GM21526 (cell line): ENCODE data around the gene C6orf47.
"Not testable (repeated sequence)": the region's sequence is repeated elsewhere in the genome, so short reads cannot be mapped to it uniquely, and the experiment has no call there.

Experiments used
- ATAC-seq: cut with Tn5 transposase; IDR thresholded peaks from one replicate; pipeline ENCODE4 v1.9.1; 2021; ENCODE audit warnings: moderate library complexity; ENCODE audit not compliant: unreplicated experiment, low FRiP score

Gene C6orf47

DNA sequence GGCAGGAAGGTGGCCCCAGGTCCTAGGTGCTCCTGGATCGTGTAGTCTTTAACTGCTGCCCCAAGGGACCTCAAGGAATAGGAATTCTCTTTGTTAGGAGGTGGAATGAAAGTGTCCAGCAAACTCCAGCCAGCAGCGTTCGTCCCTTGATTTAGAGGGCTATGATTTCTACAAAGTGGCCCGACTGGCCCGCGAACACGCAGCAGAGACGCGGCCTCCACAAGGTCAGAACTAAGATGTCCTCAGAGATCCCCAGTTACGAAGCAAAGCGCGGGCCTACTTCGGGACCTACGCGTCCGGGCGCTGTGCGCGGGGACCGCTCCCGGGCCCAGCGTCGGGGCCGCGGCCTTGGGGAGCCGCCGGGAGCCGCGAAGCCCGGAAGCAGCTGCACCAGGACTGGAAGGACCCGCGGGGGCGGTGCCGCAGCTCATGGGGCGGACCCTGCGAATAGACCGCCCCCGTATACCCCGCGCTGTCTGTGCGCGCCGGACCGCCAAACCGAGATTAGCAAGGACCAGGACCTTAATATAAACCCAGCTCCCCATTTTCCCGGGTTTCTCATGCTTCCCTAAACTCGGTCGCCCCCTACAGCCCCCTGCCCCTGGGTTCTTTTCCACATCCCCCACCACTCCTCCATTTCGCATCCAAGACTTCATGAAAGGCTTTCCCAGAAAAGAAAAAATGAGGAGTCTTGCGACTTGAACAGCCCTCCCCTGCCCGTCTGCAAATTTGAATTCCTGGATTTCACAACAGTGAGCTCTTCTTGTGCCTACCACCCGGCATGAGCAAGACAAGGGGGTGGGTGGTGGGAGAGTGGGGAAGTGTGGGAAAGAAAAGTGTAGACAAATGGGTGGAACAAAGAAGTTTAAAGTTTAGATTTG, at the start of gene C6orf47:
C6orf47 (minus strand) TSS at position 398 of the 881 bp plus-strand sequence. CDS start 831 bp downstream, outside the sequence.
- ATAC-seq, result peak; percentile 41

- ATAC-seq, result not testable (repeated sequence)
Observed at GRCh38 chr6:31709157-31709556, 48.6 kb upstream of the C6orf47 start.

DNA sequence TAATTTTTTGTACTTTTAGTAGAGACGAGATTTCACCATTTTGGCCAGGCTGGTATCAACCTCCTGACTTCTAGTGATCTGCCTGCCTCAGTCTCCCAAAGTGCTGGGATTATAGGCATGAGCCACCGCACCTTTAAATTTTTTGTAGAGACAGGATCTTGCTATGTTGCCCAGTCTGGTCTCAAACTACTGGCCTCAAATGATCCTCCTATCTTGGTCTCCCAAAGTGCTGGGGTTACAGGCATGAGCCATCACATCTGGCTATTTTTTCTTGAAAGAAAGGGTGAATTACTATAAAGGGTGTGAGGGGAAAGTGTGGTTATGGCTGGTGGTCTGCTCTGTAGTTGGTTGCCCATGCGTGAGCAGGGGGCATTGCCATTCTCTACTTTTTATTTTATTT, 47.6 kb upstream of the C6orf47 start:
- no peak for ATAC-seq

DNA sequence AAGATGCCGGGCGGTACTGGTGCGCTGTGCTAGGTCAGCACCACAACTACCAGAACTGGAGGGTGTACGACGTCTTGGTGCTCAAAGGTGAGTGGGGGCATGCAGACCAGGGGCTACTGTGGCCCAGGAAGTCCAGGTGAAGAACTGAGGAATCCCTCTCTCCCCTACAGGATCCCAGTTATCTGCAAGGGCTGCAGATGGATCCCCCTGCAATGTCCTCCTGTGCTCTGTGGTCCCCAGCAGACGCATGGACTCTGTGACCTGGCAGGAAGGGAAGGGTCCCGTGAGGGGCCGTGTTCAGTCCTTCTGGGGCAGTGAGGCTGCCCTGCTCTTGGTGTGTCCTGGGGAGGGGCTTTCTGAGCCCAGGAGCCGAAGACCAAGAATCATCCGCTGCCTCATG, 47.1 kb upstream of the C6orf47 start:
- ATAC-seq, result no peak

GRCh38 chr6:31706599-31706998, 46.0 kb upstream of the C6orf47 start, which contains the start of gene LY6G6F:
TSS of gene LY6G6F (plus strand) at chr6:31706866. CDS start at chr6:31706907, 41 bp downstream.
- no peak for ATAC-seq

- ATAC-seq, result no peak
Observed at GRCh38 chr6:31705931-31706330, 45.4 kb upstream of the C6orf47 start.

DNA sequence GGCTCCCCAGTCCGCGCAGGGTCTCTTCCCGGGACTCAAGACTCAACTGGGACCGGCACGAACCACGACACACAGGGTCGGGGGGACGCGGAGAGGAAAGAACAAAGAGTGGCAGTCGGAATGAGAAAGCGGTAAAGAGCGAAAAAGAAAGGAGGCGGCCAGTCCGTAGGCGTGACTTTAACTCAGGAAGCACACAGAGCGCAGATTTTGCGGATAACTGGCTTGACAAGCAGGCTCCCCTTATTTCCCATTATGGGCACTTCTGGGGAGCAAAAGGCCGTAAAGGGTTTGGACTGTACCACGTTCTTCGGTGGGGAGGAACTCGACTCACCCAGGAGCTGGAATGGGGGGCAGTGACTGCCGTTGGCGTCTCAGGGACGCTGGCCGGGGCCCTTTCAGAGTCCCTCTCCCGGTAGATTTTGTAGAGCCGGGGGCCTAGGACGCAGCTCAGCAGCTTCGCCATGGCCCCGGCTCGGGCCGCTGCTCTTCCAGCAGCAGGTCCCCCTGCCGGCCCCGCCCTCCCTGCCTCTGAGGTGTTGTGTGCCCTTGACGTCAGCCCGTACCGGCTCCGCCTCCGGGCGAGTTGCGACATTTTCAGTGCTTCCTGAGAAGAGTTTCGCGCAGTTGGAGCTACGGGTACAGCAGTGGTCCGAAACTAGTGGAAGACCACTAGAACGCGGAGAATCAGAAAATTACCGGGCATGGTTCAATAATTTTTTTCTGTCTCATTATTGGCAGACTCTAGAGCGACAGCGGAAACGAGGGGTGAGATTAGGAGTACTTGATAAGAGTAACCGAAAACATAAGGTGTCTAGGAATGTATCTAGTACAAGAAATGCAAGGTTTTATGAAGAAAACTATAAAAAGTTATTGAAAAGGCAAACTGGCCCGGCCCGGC, 42.5 kb upstream of the C6orf47 start, which contains the start of gene ABHD16A:
ABHD16A (minus strand) TSS at position 506 of the 898 bp plus-strand sequence; CDS start at position 463, 43 bp downstream.
- peak; percentile 71 for ATAC-seq

DNA sequence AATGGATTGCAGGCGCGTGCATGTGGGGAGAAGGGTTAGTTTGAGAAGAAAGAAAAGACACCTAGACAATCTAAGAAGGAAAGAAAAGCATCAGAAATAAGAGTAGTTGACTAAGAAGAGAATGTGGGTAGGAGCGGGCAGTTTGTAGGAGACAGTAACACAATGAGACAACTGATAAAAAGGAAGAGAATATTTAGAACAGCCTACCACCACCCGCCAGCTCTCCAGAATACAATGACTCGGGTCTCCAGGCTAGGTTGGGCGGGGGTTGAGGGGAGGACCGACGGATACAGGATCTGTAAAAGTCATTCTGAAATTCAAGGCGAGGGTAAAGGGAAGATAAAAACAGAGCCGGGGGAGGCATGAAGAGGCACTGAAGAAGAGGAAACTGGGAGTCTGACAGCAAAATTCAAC, 41.8 kb upstream of the C6orf47 start:
- ATAC-seq, result no peak

- no peak for ATAC-seq
Observed at GRCh38 chr6:31701666-31702404, 41.3 kb upstream of the C6orf47 start.

- ATAC-seq, result no peak
Observed at GRCh38 chr6:31700740-31701401, 40.3 kb upstream of the C6orf47 start.

DNA sequence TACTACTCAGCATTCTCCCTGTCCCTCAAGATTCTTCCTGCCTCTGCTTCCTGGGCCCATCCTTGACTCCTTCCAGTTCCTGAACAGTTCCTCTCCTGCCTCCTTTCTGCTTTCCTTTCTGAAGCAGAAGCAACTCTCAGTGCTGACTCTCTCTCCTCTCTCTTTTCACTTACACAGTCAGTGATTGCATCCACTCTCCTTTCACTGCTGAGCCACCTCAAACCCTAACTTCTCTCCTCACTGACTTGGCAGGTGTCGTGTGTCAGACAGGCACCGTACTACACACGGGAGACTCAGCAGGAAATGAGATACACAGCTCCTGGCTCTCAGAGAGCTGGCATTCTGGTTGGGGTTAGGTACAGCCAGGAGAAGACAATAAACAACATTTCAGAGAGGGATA, 37.0 kb upstream of the C6orf47 start:
- ATAC-seq, result no peak

- no peak for ATAC-seq
Observed at GRCh38 chr6:31693535-31693934, 33.0 kb upstream of the C6orf47 start.

GRCh38 chr6:31692886-31693285, 32.3 kb upstream of the C6orf47 start:
- no peak for ATAC-seq

- ATAC-seq, result no peak
Observed at GRCh38 chr6:31692353-31692752, 31.8 kb upstream of the C6orf47 start.

GRCh38 chr6:31691564-31692108, 31.1 kb upstream of the C6orf47 start:
- no peak for ATAC-seq

GRCh38 chr6:31691078-31691463, 30.5 kb upstream of the C6orf47 start:
- ATAC-seq, result no peak

- ATAC-seq, result no peak
Observed at GRCh38 chr6:31690231-31691077, 29.9 kb upstream of the C6orf47 start.

GRCh38 chr6:31689249-31690110, 28.9 kb upstream of the C6orf47 start:
- no peak for ATAC-seq
